HepG2 (cell line): Measurements from ENCODE around the gene UNC119B. TPM values are rescaled to one million over a fixed set of nuclear protein-coding genes. Genes with fewer than 3 reads are reported as not detected.

Source experiments
- ATAC-seq: fragments of 200-7000 bp; cut with Tn5 transposase; 3 replicates; pipeline ENCODE4 v1.9.1; 2020; ENCODE audit warnings: mild to moderate bottlenecking, moderate library complexity
- BruUV-seq: library from RNA; stranded (reverse); fragments of 400-500 nt; replicated peaks from 2 replicates; lab custom pipeline; 2021; lab: Mats Ljungman, UMichigan
- CTCF ChIA-PET: fragments of 300-600 bp; formaldehyde crosslinking; extraction: SDS; loops from one replicate; lab custom pipeline; 2021; ENCODE audit warnings: low total read pairs, inconsistent platforms, low intra/inter-chr PET ratio; lab: Yijun Ruan, JAX
- POLR2A ChIA-PET: fragments of 350-600 bp; sonication (Branson Sonifier 250); formaldehyde crosslinking; loops from one replicate; lab custom pipeline; 2020; ENCODE audit warnings: antibody characterized with exemption, inconsistent platforms; lab: Yijun Ruan, JAX
- DNase-seq: peaks from one replicate; pipeline ENCODE4 v3.0.0-alpha.2; 2015; ENCODE audit warnings: low spot score
- FAIRE-seq: peaks from 3 replicates; lab custom pipeline; 2011; peaks lifted over from hg19 to GRCh38; lab: Jason Lieb, UNC
- H2AFZ ChIP-seq: one replicate; pipeline ENCODE4 v1.6.1; 2011; ENCODE audit warnings: low read length, inconsistent platforms
- H3K27ac ChIP-seq: fragments of 300-600 bp; 3 replicates; pipeline ENCODE4 v1.8.0; 2011; ENCODE audit warnings: mixed run types, mild to moderate bottlenecking, mixed read lengths, low read length, inconsistent platforms; ENCODE audit not compliant: insufficient read depth; ENCODE audit errors: extremely low read length
- H3K27me3 ChIP-seq, 2 experiments: fragments of 200-600 bp in 1 of 2; 2 replicates in 1 of 2; 3 replicates in 1 of 2; pipeline versions ENCODE4 v1.6.0 to v1.8.0; 2011; ENCODE audit warnings: low read length in 2 of 2, mild to moderate bottlenecking in 2 of 2, moderate library complexity in 2 of 2, inconsistent platforms in 1 of 2; ENCODE audit not compliant: insufficient read depth in 2 of 2, control insufficient read depth in 1 of 2
- H3K36me3 ChIP-seq, 2 experiments: fragments of 200-600 bp in 1 of 2; replicated peaks in 1 of 2; 2 replicates in 1 of 2; 3 replicates in 1 of 2; pipeline versions ENCODE4 v1.5.1 to v1.8.0; 2011; ENCODE audit warnings: low read length in 2 of 2, inconsistent platforms in 1 of 2; ENCODE audit not compliant: insufficient read depth in 2 of 2, control insufficient read depth in 1 of 2
- H3K4me1 ChIP-seq: 2 replicates; pipeline ENCODE4 v1.5.1; 2012; ENCODE audit warnings: low read length, inconsistent platforms; ENCODE audit not compliant: insufficient read depth
- H3K4me2 ChIP-seq: 2 replicates; pipeline ENCODE4 v1.6.0; 2011; ENCODE audit warnings: low read depth, low read length, inconsistent platforms
- H3K4me3 ChIP-seq, 3 experiments: fragments of 200-600 bp in 1 of 3; sonication (generic), shearing (Covaris generic) in 1 of 3; replicated peaks in 1 of 3; 2 replicates each; pipeline ENCODE4 v1.5.1; 2011 to 2016; ENCODE audit warnings: low read length in 3 of 3, inconsistent platforms in 2 of 3, low read depth in 2 of 3, mild to moderate bottlenecking in 2 of 3, control low read depth in 1 of 3, mixed read lengths in 1 of 3; ENCODE audit not compliant: insufficient read depth in 1 of 3
- H3K79me2 ChIP-seq: one replicate; pipeline ENCODE4 v1.6.1; 2011; ENCODE audit warnings: low read length, inconsistent platforms; ENCODE audit not compliant: insufficient read depth
- H3K9ac ChIP-seq: 2 replicates; pipeline ENCODE4 v1.6.0; 2011; ENCODE audit warnings: mild to moderate bottlenecking, low read depth, low read length, inconsistent platforms; ENCODE audit not compliant: insufficient read depth
- H3K9me3 ChIP-seq: 2 replicates; pipeline ENCODE4 v1.5.1; 2012; ENCODE audit warnings: mild to moderate bottlenecking, low read length
- H4K20me1 ChIP-seq: 2 replicates; pipeline ENCODE4 v1.6.0; 2011; ENCODE audit warnings: inconsistent platforms, mild to moderate bottlenecking, low read length, moderate library complexity; ENCODE audit not compliant: insufficient read depth
- ARHGAP35 ChIP-seq: sonication (generic); formaldehyde crosslinking; IDR thresholded peaks from 2 replicates; pipeline ENCODE4 v1.9.0; 2022; ENCODE audit warnings: mild to moderate bottlenecking, inconsistent platforms, moderate library complexity, missing genetic modification reagents, borderline replicate concordance
- CTCF ChIP-seq: sonication (generic); formaldehyde crosslinking; IDR thresholded peaks from 2 replicates; pipeline ENCODE4 v1.5.0; 2020; ENCODE audit warnings: mild to moderate bottlenecking, missing genetic modification reagents, moderate library complexity
- E2F1 ChIP-seq: sonication (generic); formaldehyde crosslinking; IDR thresholded peaks from 2 replicates; pipeline ENCODE4 v1.5.0; 2020; ENCODE audit warnings: missing genetic modification reagents
- FOXC1 ChIP-seq: sonication (generic); formaldehyde crosslinking; IDR thresholded peaks from 2 replicates; pipeline ENCODE4 v1.8.0; 2022; ENCODE audit warnings: mild to moderate bottlenecking, missing genetic modification reagents, borderline replicate concordance
- MAFG ChIP-seq: sonication (generic); formaldehyde crosslinking; IDR thresholded peaks from 2 replicates; pipeline ENCODE4 v1.5.1; 2020; ENCODE audit warnings: mild to moderate bottlenecking, missing genetic modification reagents
- MTA3 ChIP-seq: sonication (generic); formaldehyde crosslinking; IDR thresholded peaks from 2 replicates; pipeline ENCODE4 v1.4.0; 2020; ENCODE audit warnings: missing genetic modification reagents
- PRPF4 ChIP-seq: fragments of 200-400 bp; formaldehyde crosslinking; IDR thresholded peaks from 2 replicates; pipeline ENCODE4 v1.6.1; 2016; ENCODE audit warnings: low read length, low read depth; ENCODE audit not compliant: poor library complexity, severe bottlenecking
- SALL2 ChIP-seq: sonication (generic); formaldehyde crosslinking; IDR thresholded peaks from 2 replicates; pipeline ENCODE4 v1.8.1; 2023; ENCODE audit warnings: mild to moderate bottlenecking, missing genetic modification reagents, inconsistent platforms
- TRAFD1 ChIP-seq: sonication (generic); formaldehyde crosslinking; IDR thresholded peaks from 2 replicates; pipeline ENCODE4 v1.5.1; 2020; ENCODE audit warnings: missing genetic modification reagents, mild to moderate bottlenecking, borderline replicate concordance
- ZNF142 ChIP-seq: sonication (generic); formaldehyde crosslinking; IDR thresholded peaks from 2 replicates; pipeline ENCODE4 v1.4.0; 2020; ENCODE audit warnings: missing genetic modification reagents
- ZNF614 ChIP-seq: IDR thresholded peaks from 2 replicates; pipeline ENCODE4 v1.6.1; 2018; ENCODE audit warnings: missing biosample characterization, missing genetic modification reagents, inconsistent platforms, borderline replicate concordance
- ZNF674 ChIP-seq: sonication (generic); formaldehyde crosslinking; IDR thresholded peaks from 2 replicates; pipeline ENCODE4 v1.5.0; 2020; ENCODE audit warnings: low read depth, mild to moderate bottlenecking, missing genetic modification reagents
- WGBS: methylation state at CpG from one replicate; pipeline ENCODE4 v1.1.6; 2017; ENCODE audit warnings: low lambda C conversion rate; 5-methylcytosine and 5-hydroxymethylcytosine counted together
- in situ Hi-C: cut with HindIII; loops from 2 replicates; pipeline ENCODE4 v1.10.0; 2017; ENCODE audit warnings: low pct_unique_long_range_greater_than_20kb; ENCODE audit not compliant: extremely low pct_ligation_motif_present
- intact Hi-C: fragments of 100-400 bp; cut with micrococcal nuclease; formaldehyde crosslinking; loops from one replicate; pipeline ENCODE4 v1.10.0; 2022; ENCODE audit not compliant: unreplicated experiment
- polyA plus RNA-seq, 8 experiments: library from polyadenylated mRNA; depleted of rRNA in 3 of 8; stranded (reverse) in 7 of 8; unstranded in 1 of 8; fragments of >200 nt; fragmentation: Illumina TruSeq in 4 of 8; extraction: Trizol in 4 of 8; gene quantifications; 2 replicates each; pipeline versions ENCODE4 v1.2.1 to v1.2.3, GENCODE V29; 2011 to 2016; ENCODE audit warnings: low read depth in 4 of 8, missing spikeins in 1 of 8, mixed read lengths in 1 of 8; ENCODE audit not compliant: insufficient read depth in 1 of 8
- total RNA-seq, 5 experiments: library from RNA; depleted of rRNA; stranded (reverse); fragments of >200 nt; fragmentation: Illumina TruSeq; extraction: Trizol; gene quantifications; 2 replicates each; pipeline ENCODE4 v1.2.3, GENCODE V29; 2016; ENCODE audit warnings: low read depth in 1 of 5

The UNC119B gene
- total and polyA plus RNA-seq, 2 of the 13 experiments (the other 11 are each of a cell fraction or from before 2014, with no cell fraction given), result 19.6 to 19.7 TPM

- TF ChIP-seq ZNF142 (CRISPR knock-in tag), result no peak
- TF ChIP-seq FOXC1 (CRISPR knock-in tag), result no peak
Observed at GRCh38 chr12:120706029-120706428, 4.2 kb upstream of the UNC119B start (continued).

GRCh38 chr12:120708651-120709050 lies 1.6 kb upstream of the UNC119B start:
- Histone ChIP-seq H3K79me2 (peaks cover 14% of the 10 kb centered on the region), H2AFZ (no peak overlapping the region), H4K20me1 (no peaks in the 10 kb centered on the region; the same call in 1 of the 2 replicates), H3K4me2 (no peak overlapping the region), H3K9me3 (no peaks in the 10 kb centered on the region), H3K4me3 (no peak overlapping the region), H3K4me1 (peaks cover 36% of the 10 kb centered on the region), H3K27ac (no peak overlapping the region), H3K9ac (no peak overlapping the region), H3K27me3 (no peaks in the 10 kb centered on the region), H3K36me3 (peaks cover 0 to 5% of the 10 kb centered on the region in 2 experiments; a peak in 1 of 5 replicates)
- DNase-seq (no peak), ATAC-seq (peak; percentile 3; the same call in 1 of the 3 replicates), FAIRE-seq (no peak)
- ChIA-PET CTCF (no interaction called here), POLR2A (interaction anchor here (1.5 kb wide), 1 partner anchor 16 kb away, joined by 8 read pairs; no protein-coding TSS in a partner anchor)
- intact Hi-C loops, result no loop called here
- in situ Hi-C loops, result no loop called here
- WGBS, result 15% methylated on average over 2 of the region's 4 CpGs
- BruUV-seq, result no TSS peak
- no peak for TF ChIP-seq ZNF614
- no peak for TF ChIP-seq MTA3 (CRISPR knock-in tag)
- TF ChIP-seq E2F1, result no peak
- no peak for TF ChIP-seq MAFG (CRISPR knock-in tag)
- TF ChIP-seq CTCF (CRISPR knock-in tag), result no peak
- no peak for TF ChIP-seq ZNF674
- TF ChIP-seq SALL2 (CRISPR knock-in tag), result no peak
- TF ChIP-seq TRAFD1, result no peak
- no peak for TF ChIP-seq ARHGAP35
- TF ChIP-seq PRPF4, result no peak
